HG03045 (cell line): Measurements from ENCODE around the gene INTS14.
"Not testable (repeated sequence)": the region's sequence is repeated elsewhere in the genome, so short reads cannot be mapped to it uniquely, and the experiment has no call there.

Source experiments
- ATAC-seq: cut with Tn5 transposase; IDR thresholded peaks from one replicate; pipeline ENCODE4 v1.9.1; 2021; ENCODE audit warnings: mild to moderate bottlenecking, moderate library complexity; ENCODE audit not compliant: unreplicated experiment

The INTS14 gene

GRCh38 chr15:65579762-65580161, 31.2 kb downstream of the INTS14 start:
- no peak for ATAC-seq

- ATAC-seq: no peak
Measured at GRCh38 chr15:65578904-65579728, 31.8 kb downstream of the INTS14 start.

- no peak for ATAC-seq
Measured at GRCh38 chr15:65577129-65577996, 33.6 kb downstream of the INTS14 start.

- ATAC-seq: no peak
Measured at GRCh38 chr15:65576664-65577063, 34.3 kb downstream of the INTS14 start.

- ATAC-seq: no peak
Measured at GRCh38 chr15:65571971-65572370, 39.0 kb downstream of the INTS14 start.

- ATAC-seq: no peak
Measured at GRCh38 chr15:65569728-65570127, 41.2 kb downstream of the INTS14 start.

GRCh38 chr15:65561934-65562333, 49.0 kb downstream of the INTS14 start:
- ATAC-seq: no peak

GRCh38 chr15:65559941-65560340, 51.0 kb downstream of the INTS14 start:
- ATAC-seq: no peak

GRCh38 chr15:65558997-65559760, 51.8 kb downstream of the INTS14 start:
- no peak for ATAC-seq

- ATAC-seq: no peak
Measured at GRCh38 chr15:65558336-65558735, 52.6 kb downstream of the INTS14 start.

- no peak for ATAC-seq
Measured at GRCh38 chr15:65556622-65557021, 54.3 kb downstream of the INTS14 start.

GRCh38 chr15:65553691-65554090, 57.2 kb downstream of the INTS14 start:
- no peak for ATAC-seq

GRCh38 chr15:65552851-65553250, 58.1 kb downstream of the INTS14 start:
- not testable (repeated sequence) for ATAC-seq

GRCh38 chr15:65551183-65551582, 59.7 kb downstream of the INTS14 start:
- no peak for ATAC-seq

GRCh38 chr15:65550681-65551098, 60.2 kb downstream of the INTS14 start:
- no peak for ATAC-seq

GRCh38 chr15:65549288-65549687, 61.6 kb downstream of the INTS14 start:
- ATAC-seq: not testable (repeated sequence)

- no peak for ATAC-seq
Measured at GRCh38 chr15:65547841-65548240, 63.1 kb downstream of the INTS14 start.

- ATAC-seq: no peak
Measured at GRCh38 chr15:65541231-65541820, 69.6 kb downstream of the INTS14 start.

GRCh38 chr15:65540314-65540713, 70.6 kb downstream of the INTS14 start:
- ATAC-seq: no peak

GRCh38 chr15:65535192-65535591, 75.7 kb downstream of the INTS14 start:
- ATAC-seq: no peak
